ENCODE data around the gene ARHGAP8. TPM values are rescaled to one million over a fixed set of nuclear protein-coding genes. Genes with fewer than 3 reads are reported as not detected.

ARHGAP8 gene
- polyA plus RNA-seq, 3 donors: 0.03 TPM; not detected in 2

DNA sequence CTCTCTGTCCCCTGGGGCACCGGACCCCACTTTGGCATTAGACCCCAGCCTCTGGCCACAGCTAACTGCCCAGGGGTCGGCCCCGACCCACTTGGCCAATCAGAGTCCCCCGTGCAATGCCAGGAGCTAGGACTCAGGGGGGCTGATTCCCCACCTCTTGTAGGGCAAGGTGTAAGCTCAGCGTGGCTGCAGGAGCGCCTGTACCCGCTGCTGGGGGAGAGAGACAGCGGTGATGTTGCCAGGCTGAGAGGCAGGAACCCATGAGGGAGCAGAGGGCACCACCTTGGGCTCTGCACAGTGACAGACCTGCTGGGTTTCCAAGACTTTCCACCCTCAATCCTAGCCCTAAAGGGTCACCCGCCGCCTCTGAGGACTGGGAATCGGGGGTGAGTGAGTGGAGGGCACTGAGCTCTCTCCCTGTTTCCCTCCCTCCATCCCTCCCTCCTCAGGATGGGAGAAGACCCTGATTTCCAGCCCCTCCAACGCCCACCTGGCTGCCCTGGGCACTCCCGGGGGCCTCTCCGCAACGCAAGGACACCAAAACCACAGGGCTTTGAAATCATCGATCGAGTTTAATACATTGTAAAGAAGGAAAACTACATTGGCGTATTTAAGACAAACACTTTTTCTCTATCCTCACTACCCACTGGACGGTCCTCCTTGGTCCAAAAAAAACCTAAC is 128.4 kb downstream of the ARHGAP8 start:
- Mint-ChIP-seq H3K27me3 (ENCODE audit: low read depth in 3 of 3) (peaks cover 0 to 3% (median 2%) of the 10 kb centered on the region in 3 donors), H3K36me3 (no peaks in the 10 kb centered on the region), H3K27ac (no peak overlapping the region), H3K4me1 (no peaks in the 10 kb centered on the region), H3K9me3 (peaks cover 9 to 22% (median 15%) of the 10 kb centered on the region in 7 donors), H3K4me3 (no peak overlapping the region)
- 98% methylated on average over 14 of the region's 19 CpGs for WGBS (ENCODE audit: insufficient coverage)
- no peak overlapping the region for H3K27ac ChIP-seq (ENCODE audit: low read depth in 1 of 2, low read length in 2 of 2)
- H3K9me3 ChIP-seq (replicated peaks in 1 of 2; ENCODE audit: control insufficient read depth in 1 of 2, insufficient read depth in 1 of 2, low read length in 2 of 2): peaks cover 9 to 15% of the 10 kb centered on the region in 2 donors
- no peak overlapping the region for H3K4me2 ChIP-seq (replicated peaks; ENCODE audit: extremely low read depth, low read length, poor library complexity, severe bottlenecking)
- H3K9ac ChIP-seq (ENCODE audit: insufficient read depth, low read length, poor library complexity, severe bottlenecking): no peak overlapping the region
- H4K20me1 ChIP-seq (ENCODE audit: insufficient read depth, low read length): no peaks in the 10 kb centered on the region
- DNase-seq: no peak
- TF ChIP-seq, protein P1, sequence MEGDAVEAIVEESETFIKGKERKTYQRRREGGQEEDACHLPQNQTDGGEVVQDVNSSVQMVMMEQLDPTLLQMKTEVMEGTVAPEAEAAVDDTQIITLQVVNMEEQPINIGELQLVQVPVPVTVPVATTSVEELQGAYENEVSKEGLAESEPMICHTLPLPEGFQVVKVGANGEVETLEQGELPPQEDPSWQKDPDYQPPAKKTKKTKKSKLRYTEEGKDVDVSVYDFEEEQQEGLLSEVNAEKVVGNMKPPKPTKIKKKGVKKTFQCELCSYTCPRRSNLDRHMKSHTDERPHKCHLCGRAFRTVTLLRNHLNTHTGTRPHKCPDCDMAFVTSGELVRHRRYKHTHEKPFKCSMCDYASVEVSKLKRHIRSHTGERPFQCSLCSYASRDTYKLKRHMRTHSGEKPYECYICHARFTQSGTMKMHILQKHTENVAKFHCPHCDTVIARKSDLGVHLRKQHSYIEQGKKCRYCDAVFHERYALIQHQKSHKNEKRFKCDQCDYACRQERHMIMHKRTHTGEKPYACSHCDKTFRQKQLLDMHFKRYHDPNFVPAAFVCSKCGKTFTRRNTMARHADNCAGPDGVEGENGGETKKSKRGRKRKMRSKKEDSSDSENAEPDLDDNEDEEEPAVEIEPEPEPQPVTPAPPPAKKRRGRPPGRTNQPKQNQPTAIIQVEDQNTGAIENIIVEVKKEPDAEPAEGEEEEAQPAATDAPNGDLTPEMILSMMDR (IDR thresholded peaks at IDR 0.05): no peak
- no peak overlapping the region for H2AFZ ChIP-seq (ENCODE audit: insufficient read depth, low read depth, low read length, poor library complexity, severe bottlenecking)
- no peaks in the 10 kb centered on the region for H3K36me3 ChIP-seq (replicated peaks in 1 of 2; ENCODE audit: control insufficient read depth in 1 of 2, insufficient read depth in 2 of 2, low read length in 2 of 2)
- H3K4me3 ChIP-seq (replicated peaks in 1 of 3; ENCODE audit: low read depth in 2 of 3, low read length in 3 of 3): no peak overlapping the region
- H3K4me1 ChIP-seq (ENCODE audit: control insufficient read depth in 1 of 2, insufficient read depth in 2 of 2, low read length in 2 of 2): no peaks in the 10 kb centered on the region
- H3K27me3 ChIP-seq (ENCODE audit: control insufficient read depth in 2 of 2, insufficient read depth in 2 of 2, low read length in 2 of 2): no peaks in the 10 kb centered on the region
- intact Hi-C loops (cut with micrococcal nuclease): no loop called here
- no peaks in the 10 kb centered on the region for H3K79me2 ChIP-seq (ENCODE audit: insufficient read depth, low read length)

DNA sequence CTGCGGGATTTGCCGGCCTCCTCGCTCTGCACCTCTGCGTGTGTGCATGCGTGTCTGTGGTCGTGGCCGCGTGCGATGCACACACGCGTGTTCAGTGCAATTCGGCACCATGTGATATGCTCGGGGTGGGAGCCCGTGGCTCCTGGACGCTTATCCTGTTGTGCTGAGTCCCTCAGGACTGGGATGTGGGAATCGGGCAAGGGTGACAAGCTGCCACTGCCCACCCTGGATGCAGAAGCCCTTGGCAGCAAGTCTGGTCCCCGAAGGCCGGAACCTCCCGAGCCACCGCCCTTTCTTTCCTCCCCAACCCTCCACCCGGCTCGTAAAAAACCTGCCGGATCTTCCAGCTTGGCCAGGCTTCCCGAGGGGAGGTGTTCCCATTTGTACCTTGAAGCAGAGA is 129.2 kb downstream of the ARHGAP8 start:
- Histone ChIP-seq H3K4me3 (replicated peaks in 1 of 3; ENCODE audit: low read depth in 2 of 3, low read length in 3 of 3) (no peak overlapping the region), H3K9me3 (replicated peaks in 1 of 2; ENCODE audit: control insufficient read depth in 1 of 2, insufficient read depth in 1 of 2, low read length in 2 of 2) (peaks cover 7 to 15% of the 10 kb centered on the region in 2 donors), H3K9ac (ENCODE audit: insufficient read depth, low read length, poor library complexity, severe bottlenecking) (no peak overlapping the region), H3K4me2 (replicated peaks; ENCODE audit: extremely low read depth, low read length, poor library complexity, severe bottlenecking) (no peak overlapping the region), H3K27me3 (ENCODE audit: control insufficient read depth in 2 of 2, insufficient read depth in 2 of 2, low read length in 2 of 2) (no peaks in the 10 kb centered on the region), H4K20me1 (ENCODE audit: insufficient read depth, low read length) (no peaks in the 10 kb centered on the region), H3K4me1 (ENCODE audit: control insufficient read depth in 1 of 2, insufficient read depth in 2 of 2, low read length in 2 of 2) (no peaks in the 10 kb centered on the region), H3K27ac (ENCODE audit: low read depth in 1 of 2, low read length in 2 of 2) (no peak overlapping the region), H2AFZ (ENCODE audit: insufficient read depth, low read depth, low read length, poor library complexity, severe bottlenecking) (no peak overlapping the region), H3K79me2 (ENCODE audit: insufficient read depth, low read length) (no peaks in the 10 kb centered on the region), H3K36me3 (replicated peaks in 1 of 2; ENCODE audit: control insufficient read depth in 1 of 2, insufficient read depth in 2 of 2, low read length in 2 of 2) (no peaks in the 10 kb centered on the region)
- Mint-ChIP-seq H3K4me3 (no peak overlapping the region), H3K9me3 (peaks cover 7 to 17% (median 12%) of the 10 kb centered on the region in 7 donors), H3K36me3 (no peaks in the 10 kb centered on the region), H3K4me1 (no peaks in the 10 kb centered on the region), H3K27me3 (ENCODE audit: low read depth in 3 of 3) (peaks cover 0 to 2% (median 2%) of the 10 kb centered on the region in 3 donors), H3K27ac (no peak overlapping the region)
- intact Hi-C loops (cut with micrococcal nuclease): no loop called here
- 90% methylated on average over 20 of the region's 24 CpGs for WGBS (ENCODE audit: insufficient coverage)
- DNase-seq: no peak
- TF ChIP-seq, protein P1 (IDR thresholded peaks at IDR 0.05): no peak

All from CD14-positive monocyte (primary cell).